ENCODE data around the gene SLC25A44.
A peak's percentile ranks its signal among the peaks of the same experiment; 100 is the strongest.

Gene SLC25A44

DNA sequence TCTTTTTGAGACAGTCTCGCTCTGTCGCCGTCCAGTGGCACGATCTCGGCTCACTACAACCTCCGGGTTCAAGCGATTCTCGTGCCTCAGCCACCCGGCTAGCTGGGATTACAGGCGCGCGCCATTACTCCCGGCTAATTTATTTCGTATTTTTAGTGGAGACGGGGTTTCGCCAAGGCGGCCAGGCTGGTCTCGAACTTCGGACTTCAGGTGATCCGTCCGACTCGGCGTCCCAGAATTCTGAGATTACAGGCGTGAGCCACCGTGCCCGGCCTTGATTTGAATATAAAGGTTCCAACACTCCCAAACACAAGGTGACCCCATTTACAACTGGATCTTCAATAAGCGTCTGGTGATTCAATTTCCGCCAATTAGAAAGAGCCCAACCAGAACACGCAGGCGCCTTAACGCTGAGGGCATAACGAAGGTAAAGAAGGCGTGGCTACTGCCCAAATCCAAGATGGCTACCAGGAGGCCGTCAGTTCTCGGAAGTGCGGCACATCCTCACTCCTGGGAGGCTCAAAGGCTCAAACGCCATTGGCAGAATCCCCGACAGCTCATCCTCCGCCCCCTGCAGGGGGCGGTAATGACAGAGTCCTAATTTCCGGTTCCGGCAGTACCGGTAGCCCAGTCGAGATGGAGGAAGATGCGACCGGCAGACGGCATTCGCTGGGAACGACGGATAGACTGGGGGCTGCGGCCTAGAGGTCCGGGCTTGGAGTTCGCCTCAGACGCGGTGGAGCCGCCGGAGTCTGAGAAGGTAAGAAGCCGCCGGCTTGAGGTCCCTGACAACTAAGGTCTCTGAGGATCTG lies at the start of gene SLC25A44:
Gene SLC25A44 (plus strand): TSS at position 617 of the 812 bp plus-strand sequence. CDS start 5,744 bp downstream, outside the sequence.
- DNase-seq = peak; percentile 99

- no peak for DNase-seq
These were observed 49.2 kb upstream of the SLC25A44 start for GRCh38 chr1:156144742-156145141.

- no peak for DNase-seq
These were observed 48.3 kb upstream of the SLC25A44 start for GRCh38 chr1:156145650-156146019.

- peak; percentile 85 for DNase-seq
These were observed 47.7 kb upstream of the SLC25A44 start for GRCh38 chr1:156146020-156146768.

DNA sequence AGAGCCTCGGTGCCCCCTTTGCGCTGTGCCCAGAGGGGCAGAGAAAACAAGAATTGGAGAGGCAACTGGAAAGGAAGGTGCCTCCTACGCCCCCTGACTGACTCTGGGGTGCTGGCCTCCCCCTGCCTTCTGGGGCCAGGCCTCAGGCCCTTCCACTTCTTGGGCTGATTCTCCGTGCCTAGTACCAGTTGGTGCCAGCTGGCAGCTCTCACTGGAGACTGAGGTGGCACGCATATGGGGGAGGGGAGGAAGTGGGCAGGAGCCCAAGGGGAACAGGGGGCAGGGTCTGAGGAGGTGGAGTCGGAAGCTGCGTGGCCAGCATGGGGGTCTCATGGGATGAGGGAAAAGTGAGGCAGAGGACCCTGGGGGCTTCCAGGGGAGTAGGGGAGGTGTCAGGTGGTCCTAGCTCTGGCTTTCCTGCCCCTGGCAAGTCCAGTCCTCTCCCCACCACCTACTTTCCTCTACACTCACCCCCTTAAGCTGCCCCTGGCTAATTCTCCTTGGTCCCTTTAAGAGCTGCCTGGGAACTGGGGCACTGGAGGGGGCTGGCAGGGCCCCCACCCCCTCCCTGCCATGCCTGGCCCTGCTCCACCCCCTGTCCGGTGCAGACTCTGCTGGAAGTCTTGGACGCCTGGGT lies 47.0 kb upstream of the SLC25A44 start:
- no peak for DNase-seq

DNA sequence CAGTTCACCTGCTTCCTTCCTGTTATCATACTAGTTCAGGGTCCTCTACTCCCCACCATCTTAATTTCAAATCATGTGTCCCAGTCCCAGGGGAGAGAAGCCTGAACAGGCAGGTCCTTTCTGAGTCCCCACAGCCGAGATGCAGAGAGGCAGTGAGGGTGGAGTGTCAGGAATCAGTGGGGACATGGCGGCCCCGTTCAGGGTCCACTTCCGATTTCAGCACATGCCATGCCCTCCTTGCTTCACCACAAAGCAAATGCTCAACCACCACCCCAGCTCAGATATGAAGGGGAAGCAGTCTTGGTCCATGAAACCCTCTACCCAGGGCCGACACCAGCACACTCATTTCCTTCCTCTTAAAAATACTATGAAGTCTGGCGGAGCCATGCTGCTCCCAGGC lies 45.7 kb upstream of the SLC25A44 start:
- DNase-seq = peak; percentile 79

- DNase-seq = no peak
These were observed 44.3 kb upstream of the SLC25A44 start for GRCh38 chr1:156149374-156150332.

DNA sequence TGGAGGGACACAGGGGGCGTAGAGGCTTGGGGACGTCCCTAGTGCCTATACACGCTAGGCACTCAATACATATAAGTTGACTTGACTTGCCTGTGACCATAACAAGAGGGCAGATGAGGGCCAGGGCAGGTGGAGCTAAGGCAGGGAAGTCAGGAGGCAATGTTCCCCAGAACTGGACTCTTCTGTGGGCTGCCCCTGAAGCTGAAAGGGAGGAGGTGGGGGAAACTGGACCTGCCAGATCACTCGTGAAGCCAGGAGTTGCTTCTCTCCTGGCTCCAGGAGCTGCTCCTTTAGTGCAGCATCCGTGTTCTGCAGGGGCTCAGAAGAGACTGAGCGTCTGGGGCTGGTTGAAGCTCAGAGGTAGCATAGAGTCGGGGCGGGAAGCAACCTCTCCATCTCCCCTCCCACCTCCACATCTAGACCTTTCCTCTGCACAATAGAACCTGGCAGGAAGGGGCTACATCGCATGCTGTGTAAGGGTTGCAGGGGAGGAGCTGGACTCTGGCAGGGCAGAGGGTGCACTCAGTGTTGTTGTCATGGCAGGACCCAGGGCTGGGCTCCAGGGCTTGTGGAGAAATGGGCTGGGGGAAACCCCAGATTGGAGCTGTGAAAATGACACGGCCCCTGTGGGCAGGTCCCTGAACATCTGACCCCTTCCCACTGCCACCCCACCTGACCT lies 43.4 kb upstream of the SLC25A44 start:
- DNase-seq = peak; percentile 74

GRCh38 chr1:156151093-156151688 lies 42.7 kb upstream of the SLC25A44 start:
- DNase-seq = peak; percentile 96

GRCh38 chr1:156152628-156153027 lies 41.3 kb upstream of the SLC25A44 start:
- no peak for DNase-seq

GRCh38 chr1:156153362-156153761 lies 40.5 kb upstream of the SLC25A44 start, which contains the start of gene SEMA4A:
SEMA4A (plus strand) TSS chr1:156153585; CDS start chr1:156154579, 994 bp downstream.
- no peak for DNase-seq

GRCh38 chr1:156154317-156154749 lies 39.6 kb upstream of the SLC25A44 start:
- DNase-seq = peak; percentile 95

DNA sequence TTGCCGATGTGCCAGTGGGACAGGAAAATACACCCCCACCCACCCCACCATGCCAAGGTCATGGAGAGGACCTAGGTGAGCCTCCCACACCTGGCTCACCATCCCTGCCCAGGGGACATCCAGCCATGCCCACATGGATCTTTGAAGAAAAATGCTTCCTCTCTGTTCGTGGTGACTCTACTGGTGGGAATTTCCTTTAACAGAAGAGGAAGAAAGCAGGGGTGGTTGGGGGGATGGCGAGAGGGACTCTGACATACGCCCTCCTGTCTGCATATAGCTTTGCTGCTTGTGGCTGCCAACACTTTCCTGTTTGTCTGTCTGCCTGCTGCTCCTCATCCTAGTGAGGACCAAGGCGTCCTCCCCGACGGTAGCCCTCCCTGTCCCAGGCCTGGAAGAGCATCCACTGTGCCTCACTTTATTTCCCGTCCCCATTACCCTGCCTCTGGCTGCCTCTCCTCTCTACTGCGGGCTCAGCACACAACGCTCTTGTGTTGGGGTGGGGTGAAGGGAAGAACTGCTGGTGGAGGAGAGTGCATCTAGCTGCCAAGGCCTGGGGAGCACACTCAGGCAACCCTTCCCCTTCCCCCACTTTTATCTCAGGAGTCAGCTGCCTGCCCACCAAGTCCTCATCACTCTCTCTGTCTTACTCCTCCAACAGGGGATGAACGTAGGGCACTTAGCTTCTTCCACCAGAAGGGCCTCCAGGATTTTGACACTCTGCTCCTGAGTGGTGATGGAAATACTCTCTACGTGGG lies 38.0 kb upstream of the SLC25A44 start:
- peak; percentile 74 for DNase-seq

DNA sequence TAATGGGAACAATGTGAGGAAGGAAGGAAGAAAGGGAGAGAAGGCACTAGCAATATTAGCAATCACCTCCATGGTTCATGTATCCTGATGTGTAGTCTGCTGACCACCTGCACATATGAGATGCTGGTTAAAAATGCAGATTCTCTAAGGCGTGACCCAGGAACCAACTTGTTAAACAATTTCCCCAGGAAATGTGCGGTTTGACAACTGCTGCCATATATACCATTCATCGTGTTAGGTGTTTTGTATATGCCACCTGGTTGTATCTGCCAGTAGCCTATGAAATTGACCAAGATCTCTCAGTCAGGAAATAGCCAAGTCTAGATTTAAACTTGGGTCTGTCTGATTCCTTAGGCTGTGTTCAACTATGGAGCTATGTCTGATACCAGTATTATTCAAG lies 36.4 kb upstream of the SLC25A44 start:
- no peak for DNase-seq

DNA sequence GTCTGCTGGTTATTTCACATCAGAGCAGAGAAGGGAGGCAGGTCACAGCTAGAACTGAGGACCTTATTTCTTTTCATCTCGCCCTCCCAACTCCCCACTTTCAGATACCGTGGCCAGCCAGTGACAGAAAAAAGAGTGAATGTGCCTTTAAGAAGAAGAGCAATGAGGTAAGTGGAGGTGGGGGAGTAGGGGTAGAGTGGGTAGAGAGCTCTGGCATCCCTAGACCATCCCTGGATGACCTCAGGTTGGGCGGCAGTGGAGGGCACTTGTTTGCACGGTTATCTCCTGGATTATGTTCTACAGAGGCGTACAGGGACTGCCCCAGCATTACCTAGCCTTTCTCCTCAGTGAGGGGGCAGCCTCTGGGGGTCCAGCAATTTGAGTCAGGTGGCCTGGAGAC lies 35.9 kb upstream of the SLC25A44 start:
- no peak for DNase-seq

DNA sequence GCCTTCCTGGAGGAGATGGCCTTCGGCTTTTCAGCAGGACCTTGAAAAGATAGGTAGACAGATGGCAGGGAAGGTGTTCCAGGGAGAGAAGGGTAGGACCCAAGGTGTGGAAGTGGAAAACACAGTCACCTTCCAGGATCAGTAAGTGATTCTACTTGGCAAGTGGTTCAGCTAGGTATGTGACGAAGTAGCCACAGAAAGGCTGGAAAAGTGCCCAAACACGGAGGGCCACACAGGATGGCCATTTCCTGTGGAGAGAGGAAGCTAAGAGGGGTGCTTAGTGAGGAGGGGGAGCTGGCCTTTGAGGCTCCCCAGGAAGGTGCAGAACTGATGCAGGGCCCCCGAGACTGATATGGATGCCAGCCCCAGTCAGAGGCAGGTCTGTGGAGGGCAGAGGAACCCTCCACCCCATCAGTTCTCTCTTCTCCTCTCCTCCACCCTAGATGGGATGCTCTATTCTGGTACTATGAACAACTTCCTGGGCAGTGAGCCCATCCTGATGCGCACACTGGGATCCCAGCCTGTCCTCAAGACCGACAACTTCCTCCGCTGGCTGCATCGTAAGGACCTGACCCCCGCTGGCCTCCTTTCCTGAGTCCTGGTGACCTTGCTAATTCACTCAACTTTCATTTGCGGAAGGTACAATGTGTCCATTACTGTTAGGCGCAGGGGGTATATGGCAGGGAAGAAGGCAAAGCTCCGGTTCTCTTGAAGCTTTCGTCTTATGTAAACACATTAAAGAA lies 33.7 kb upstream of the SLC25A44 start:
- DNase-seq = no peak

DNA sequence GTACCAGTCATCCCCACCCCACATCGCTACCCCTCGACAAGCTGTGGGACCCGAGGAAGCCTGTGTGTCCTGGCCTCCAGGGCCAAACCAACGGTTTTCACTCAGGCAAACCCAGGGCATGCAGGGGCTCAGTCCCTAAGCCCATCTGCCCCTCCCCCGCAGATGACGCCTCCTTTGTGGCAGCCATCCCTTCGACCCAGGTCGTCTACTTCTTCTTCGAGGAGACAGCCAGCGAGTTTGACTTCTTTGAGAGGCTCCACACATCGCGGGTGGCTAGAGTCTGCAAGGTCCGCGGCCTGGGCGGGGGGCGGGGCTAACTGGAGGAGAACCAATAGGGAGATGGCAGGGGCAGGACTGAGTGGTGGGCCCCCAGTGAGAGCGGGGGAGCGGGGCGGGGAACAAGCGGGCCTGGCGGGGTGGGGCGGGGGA lies 33.1 kb upstream of the SLC25A44 start:
- DNase-seq = peak; percentile 72

DNA sequence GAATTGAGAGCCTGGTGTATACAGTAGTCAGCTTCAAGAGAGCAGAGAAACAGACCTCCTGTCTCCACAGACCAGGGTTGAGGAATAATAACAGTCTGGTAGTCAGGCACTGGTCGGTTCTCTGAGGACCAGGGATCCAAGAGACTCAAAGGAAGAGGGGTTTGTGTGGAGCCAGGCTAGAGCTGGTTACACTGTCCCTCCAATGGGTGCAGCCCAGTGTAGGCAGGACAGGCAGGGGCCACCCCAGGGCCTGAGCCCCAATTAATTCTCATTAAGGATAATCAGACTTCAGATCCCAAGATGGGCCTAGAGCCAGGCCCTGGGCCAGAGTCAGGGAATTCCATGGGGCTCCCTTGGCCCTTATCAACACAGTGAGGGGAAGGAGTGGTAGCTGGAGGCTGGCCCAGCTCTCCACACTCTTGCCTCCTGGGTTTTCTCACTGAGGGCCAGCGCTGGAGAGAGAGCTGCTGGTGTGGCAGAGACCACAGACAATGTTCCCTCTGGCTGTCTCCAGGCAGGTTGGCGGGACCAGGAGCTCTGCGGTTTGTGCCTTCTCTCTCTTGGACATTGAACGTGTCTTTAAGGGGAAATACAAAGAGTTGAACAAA lies 31.4 kb upstream of the SLC25A44 start:
- no peak for DNase-seq

DNA sequence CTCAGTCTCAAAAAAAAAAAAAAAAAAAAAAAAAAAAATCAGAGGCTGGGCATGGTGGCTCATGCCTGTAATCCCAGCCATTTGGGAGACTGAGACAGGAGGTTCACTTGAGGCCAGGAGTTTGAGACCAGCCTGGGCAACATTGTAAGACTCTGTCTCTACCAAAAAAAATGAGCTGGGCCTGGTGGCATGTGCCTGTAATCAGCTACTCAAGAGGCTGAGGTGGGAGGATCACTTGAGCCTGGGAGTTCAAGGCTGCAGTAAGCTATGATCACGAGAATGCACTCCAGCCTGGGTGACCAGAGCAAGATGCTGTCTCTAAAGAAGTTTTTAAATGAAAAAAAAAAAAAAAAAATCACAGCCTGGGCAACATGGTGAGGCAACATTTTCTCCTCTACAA lies 30.2 kb upstream of the SLC25A44 start:
- no peak for DNase-seq
